HepG2 (cell line): ENCODE measurements around the gene SLC2A10. TPM values are rescaled to one million over a fixed set of nuclear protein-coding genes. Genes with fewer than 3 reads are reported as not detected.

Experiments used
- CBX2 ChIP-seq, 2 experiments: fragments of 200-600 bp in 1 of 2; sonication (generic); formaldehyde crosslinking in 1 of 2; IDR thresholded peaks; 2 replicates each; pipeline versions ENCODE4 v1.7.0 to v1.8.1; 2018 to 2022; ENCODE audit warnings: low read depth in 2 of 2, low read length in 1 of 2, mild to moderate bottlenecking in 1 of 2, missing genetic modification reagents in 1 of 2
- FLYWCH1 ChIP-seq: sonication (generic); formaldehyde crosslinking; IDR thresholded peaks from 2 replicates; pipeline ENCODE4 v1.8.1; 2023; ENCODE audit warnings: mild to moderate bottlenecking, missing genetic modification reagents
- HOXD1 ChIP-seq: sonication (generic); formaldehyde crosslinking; IDR thresholded peaks from 2 replicates; pipeline ENCODE4 v1.5.0; 2020; ENCODE audit warnings: missing genetic modification reagents
- TOE1 ChIP-seq: sonication (generic); formaldehyde crosslinking; IDR thresholded peaks from 2 replicates; pipeline ENCODE4 v1.4.0; 2020; ENCODE audit warnings: mild to moderate bottlenecking, missing genetic modification reagents
- ZNF784 ChIP-seq: sonication (generic); formaldehyde crosslinking; IDR thresholded peaks from 2 replicates; pipeline ENCODE4 v1.5.1; 2020; ENCODE audit warnings: missing genetic modification reagents, mild to moderate bottlenecking, borderline replicate concordance
- ZSCAN31 ChIP-seq: sonication (generic); formaldehyde crosslinking; IDR thresholded peaks from 2 replicates; pipeline ENCODE4 v1.5.0; 2020; ENCODE audit warnings: low read depth, mild to moderate bottlenecking, missing genetic modification reagents
- polyA plus RNA-seq, 8 experiments: library from polyadenylated mRNA; depleted of rRNA in 3 of 8; stranded (reverse) in 7 of 8; unstranded in 1 of 8; fragments of >200 nt; fragmentation: Illumina TruSeq in 4 of 8; extraction: Trizol in 4 of 8; gene quantifications; 2 replicates each; pipeline versions ENCODE4 v1.2.1 to v1.2.3, GENCODE V29; 2011 to 2016; ENCODE audit warnings: low read depth in 4 of 8, missing spikeins in 1 of 8, mixed read lengths in 1 of 8; ENCODE audit not compliant: insufficient read depth in 1 of 8
- total RNA-seq, 5 experiments: library from RNA; depleted of rRNA; stranded (reverse); fragments of >200 nt; fragmentation: Illumina TruSeq; extraction: Trizol; gene quantifications; 2 replicates each; pipeline ENCODE4 v1.2.3, GENCODE V29; 2016; ENCODE audit warnings: low read depth in 1 of 5
- TF ChIP-seq, protein P1 (sequence below): sonication (generic); formaldehyde crosslinking; IDR thresholded peaks from one replicate; pipeline ENCODE4 v1.5.1; 2020; ENCODE audit warnings: mild to moderate bottlenecking, missing genetic modification reagents; ENCODE audit errors: not compliant biosample characterization

Gene SLC2A10
- total and polyA plus RNA-seq, 2 of the 13 experiments (the other 11 are each of a cell fraction or from before 2014, with no cell fraction given) = 16.0 to 18.4 TPM

- TF ChIP-seq, protein P1, sequence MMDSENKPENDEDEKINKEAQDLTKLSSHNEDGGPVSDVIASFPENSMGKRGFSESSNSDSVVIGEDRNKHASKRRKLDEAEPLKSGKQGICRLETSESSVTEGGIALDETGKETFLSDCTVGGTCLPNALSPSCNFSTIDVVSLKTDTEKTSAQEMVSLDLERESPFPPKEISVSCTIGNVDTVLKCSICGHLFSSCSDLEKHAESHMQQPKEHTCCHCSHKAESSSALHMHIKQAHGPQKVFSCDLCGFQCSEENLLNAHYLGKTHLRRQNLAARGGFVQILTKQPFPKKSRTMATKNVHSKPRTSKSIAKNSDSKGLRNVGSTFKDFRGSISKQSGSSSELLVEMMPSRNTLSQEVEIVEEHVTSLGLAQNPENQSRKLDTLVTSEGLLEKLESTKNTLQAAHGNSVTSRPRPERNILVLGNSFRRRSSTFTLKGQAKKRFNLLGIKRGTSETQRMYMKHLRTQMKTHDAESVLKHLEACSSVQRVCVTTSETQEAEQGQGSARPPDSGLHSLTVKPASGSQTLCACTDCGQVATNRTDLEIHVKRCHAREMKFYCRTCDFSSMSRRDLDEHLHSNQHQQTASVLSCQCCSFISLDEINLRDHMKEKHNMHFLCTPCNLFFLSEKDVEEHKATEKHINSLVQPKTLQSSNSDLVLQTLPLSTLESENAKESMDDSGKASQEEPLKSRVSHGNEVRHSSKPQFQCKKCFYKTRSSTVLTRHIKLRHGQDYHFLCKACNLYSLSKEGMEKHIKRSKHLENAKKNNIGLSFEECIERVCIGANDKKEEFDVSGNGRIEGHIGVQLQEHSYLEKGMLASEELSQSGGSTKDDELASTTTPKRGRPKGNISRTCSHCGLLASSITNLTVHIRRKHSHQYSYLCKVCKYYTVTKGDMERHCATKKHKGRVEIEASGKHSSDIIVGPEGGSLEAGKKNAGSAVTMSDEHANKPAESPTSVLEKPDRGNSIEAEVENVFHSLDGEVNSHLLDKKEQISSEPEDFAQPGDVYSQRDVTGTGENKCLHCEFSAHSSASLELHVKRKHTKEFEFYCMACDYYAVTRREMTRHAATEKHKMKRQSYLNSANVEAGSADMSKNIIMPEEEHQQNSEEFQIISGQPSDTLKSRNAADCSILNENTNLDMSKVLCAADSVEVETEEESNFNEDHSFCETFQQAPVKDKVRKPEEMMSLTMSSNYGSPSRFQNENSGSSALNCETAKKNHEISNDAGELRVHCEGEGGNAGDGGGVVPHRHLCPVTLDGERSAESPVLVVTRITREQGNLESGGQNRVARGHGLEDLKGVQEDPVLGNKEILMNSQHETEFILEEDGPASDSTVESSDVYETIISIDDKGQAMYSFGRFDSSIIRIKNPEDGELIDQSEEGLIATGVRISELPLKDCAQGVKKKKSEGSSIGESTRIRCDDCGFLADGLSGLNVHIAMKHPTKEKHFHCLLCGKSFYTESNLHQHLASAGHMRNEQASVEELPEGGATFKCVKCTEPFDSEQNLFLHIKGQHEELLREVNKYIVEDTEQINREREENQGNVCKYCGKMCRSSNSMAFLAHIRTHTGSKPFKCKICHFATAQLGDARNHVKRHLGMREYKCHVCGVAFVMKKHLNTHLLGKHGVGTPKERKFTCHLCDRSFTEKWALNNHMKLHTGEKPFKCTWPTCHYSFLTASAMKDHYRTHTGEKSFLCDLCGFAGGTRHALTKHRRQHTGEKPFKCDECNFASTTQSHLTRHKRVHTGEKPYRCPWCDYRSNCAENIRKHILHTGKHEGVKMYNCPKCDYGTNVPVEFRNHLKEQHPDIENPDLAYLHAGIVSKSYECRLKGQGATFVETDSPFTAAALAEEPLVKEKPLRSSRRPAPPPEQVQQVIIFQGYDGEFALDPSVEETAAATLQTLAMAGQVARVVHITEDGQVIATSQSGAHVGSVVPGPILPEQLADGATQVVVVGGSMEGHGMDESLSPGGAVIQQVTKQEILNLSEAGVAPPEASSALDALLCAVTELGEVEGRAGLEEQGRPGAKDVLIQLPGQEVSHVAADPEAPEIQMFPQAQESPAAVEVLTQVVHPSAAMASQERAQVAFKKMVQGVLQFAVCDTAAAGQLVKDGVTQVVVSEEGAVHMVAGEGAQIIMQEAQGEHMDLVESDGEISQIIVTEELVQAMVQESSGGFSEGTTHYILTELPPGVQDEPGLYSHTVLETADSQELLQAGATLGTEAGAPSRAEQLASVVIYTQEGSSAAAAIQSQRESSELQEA = no peak
- TF ChIP-seq CBX2 (IDR thresholded peaks at IDR 0.05; ENCODE audit: low read depth, low read length) = no peak
- TF ChIP-seq CBX2 (CRISPR knock-in tag; IDR thresholded peaks at IDR 0.05; ENCODE audit: low read depth) = no peak
- TF ChIP-seq TOE1 = no peak
- no peak for TF ChIP-seq HOXD1 (CRISPR knock-in tag)
- TF ChIP-seq FLYWCH1 (CRISPR knock-in tag) = no peak
- TF ChIP-seq ZSCAN31 = no peak
- TF ChIP-seq ZNF784 (CRISPR knock-in tag) = no peak
These were observed 52.1 kb downstream of the SLC2A10 start (continued) for GRCh38 chr20:46761566-46761965.
